GM12873 (cell line): Measurements from ENCODE around the gene NADK.

Source experiments
- CTCF ChIP-seq: IDR thresholded peaks from 2 replicates; pipeline ENCODE4 v1.5.1; 2012; ENCODE audit warnings: low read depth, mild to moderate bottlenecking, moderate library complexity, low read length, control low read depth; ENCODE audit not compliant: insufficient read depth; ENCODE audit errors: missing control alignments

Gene NADK

DNA sequence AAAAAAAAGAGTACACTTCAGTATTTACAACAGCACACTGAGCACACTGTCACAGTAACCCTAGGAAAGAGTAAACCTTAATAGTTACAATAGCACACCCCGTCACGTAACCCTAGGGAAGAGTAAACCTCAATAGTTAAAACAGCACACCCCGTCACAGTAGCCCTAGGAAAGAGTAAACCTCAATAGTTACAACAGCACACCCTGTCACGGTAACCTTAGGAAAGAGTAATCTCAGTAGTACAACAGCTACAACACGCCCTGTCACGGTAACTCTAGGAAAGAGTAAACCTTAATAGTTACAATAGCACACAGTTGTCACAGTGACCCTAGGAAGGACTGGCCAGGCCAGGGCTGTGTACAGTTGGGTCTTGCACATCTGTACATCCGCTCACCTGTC, 57.1 kb downstream of the NADK start:
- TF ChIP-seq CTCF: no peak

- TF ChIP-seq CTCF: no peak
Observed at GRCh38 chr1:1703796-1704195, 74.5 kb downstream of the NADK start.
